Measurements from ENCODE around the gene TMEM178A.
"Not testable (repeated sequence)": the region's sequence is repeated elsewhere in the genome, so short reads cannot be mapped to it uniquely, and the experiment has no call there.

The TMEM178A gene

DNA sequence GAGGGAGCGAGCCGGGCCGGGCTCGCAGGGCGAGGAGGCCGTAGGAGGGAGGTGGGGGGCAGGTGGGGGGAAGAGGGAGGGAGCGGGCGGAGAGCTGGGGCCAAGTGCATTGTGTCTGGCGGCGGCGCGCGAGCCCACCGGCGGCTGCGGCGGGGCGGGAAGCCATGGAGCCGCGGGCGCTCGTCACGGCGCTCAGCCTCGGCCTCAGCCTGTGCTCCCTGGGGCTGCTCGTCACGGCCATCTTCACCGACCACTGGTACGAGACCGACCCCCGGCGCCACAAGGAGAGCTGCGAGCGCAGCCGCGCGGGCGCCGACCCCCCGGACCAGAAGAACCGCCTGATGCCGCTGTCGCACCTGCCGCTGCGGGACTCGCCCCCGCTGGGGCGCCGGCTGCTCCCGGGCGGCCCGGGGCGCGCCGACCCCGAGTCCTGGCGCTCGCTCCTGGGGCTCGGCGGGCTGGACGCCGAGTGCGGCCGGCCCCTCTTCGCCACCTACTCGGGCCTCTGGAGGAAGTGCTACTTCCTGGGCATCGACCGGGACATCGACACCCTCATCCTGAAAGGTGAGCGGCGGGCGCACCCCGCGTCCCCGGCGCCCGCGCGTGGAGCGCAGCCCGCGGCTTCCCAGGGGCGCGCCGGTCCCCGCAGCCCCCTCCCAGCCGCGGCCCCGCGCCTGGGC lies at the start of gene TMEM178A:
Gene TMEM178A (plus strand): TSS at position 107 of the 680 bp plus-strand sequence. CDS start 58 bp downstream, at position 165.
- DNase-seq (ENCODE audit: low read depth), result no peak

DNA sequence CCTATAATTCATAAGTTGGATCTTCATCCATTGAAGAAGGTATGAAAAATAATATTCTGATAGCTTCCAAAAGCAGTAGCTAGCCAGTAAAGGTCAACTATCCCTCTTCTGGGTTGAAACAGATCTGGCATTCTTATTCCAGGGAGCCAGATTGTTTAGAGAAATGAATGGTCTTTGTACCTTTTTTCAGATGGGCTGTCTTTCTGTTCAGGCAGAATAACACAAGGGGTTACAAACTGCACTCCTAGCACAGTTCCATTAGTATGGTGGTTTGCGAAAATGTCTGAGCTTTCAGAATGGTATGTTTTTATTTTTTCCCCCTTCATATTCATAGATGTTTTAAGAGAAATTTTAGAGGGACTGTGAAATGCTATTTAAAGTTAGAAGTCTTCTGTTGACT lies 47.5 kb upstream of the TMEM178A start:
- DNase-seq (ENCODE audit: low read depth), result no peak

DNA sequence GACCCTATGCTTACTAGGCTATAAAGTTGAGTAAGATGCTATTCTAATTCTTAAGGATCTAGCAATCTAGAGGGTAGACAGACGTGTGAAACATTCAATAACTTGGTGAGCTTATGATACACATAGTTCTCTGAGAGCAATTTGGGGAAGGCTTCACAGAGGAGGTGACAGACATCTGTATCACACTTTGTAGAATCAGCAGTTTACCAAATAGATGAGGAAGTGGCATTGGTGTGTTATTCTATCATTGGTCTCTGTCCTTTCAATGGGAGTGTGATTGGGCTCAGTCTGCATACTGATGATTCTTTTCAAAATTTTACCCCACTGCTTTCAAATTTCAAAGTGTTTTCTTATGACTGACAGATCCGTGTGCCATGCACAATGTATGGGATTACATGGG lies 47.0 kb upstream of the TMEM178A start:
- DNase-seq (ENCODE audit: low read depth), result no peak

DNA sequence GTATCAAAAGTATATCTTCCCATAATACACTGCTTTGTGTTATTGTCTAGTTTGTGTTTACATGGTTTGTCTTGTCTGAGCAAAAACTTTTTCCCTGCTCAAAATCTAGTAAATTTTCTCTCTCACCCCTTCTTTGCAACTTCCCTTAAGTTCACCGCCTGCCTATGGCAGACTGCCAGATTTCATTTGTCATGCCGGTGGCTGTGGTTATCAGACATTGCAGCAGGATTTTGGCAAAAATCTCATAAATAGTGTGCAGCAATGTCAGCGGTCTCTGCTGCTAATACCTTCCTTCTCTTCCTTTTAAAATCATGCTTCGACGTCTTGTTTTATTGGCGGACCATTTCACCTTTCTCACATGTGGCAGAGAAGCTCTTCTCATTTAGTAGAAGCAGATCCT lies 45.6 kb upstream of the TMEM178A start:
- no peak for DNase-seq (ENCODE audit: low read depth)

DNA sequence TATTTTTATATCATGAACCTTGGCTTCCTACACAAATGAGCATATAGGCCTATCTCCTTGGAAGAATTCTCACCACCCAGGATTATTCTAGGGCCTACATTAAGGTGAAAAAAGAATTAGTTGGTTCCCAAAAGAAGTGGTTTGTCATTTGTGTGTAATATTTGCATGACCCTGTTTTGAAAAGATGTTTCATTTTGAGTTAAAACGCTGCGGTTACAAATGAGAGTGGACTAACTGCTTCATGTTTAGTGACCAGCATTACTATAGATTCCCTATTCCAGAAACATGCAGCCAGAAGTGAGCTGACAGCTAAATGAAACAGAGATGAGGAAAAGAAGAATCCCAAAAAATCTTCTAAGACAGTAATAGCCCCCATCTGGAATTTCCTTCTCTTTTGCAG lies 44.1 kb upstream of the TMEM178A start:
- no peak for DNase-seq (ENCODE audit: low read depth)

DNA sequence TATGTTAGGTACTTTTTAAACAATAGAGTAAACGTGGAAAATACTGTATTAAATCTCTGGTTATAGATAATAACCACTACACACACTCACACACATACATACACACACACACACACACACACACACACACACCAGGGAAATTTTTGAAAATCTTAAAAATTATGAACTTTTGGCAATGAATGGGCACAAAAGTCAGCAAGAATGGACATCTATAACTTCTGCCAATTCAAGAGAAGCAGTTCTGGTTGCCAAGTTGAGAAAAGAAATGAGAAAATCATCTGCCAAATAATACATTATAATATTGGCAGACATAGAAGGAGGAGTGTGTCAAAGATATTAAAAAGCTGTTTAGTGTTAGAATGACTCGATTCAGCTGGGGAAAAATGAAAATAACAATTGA lies 42.9 kb upstream of the TMEM178A start:
- no peak for DNase-seq (ENCODE audit: low read depth)

DNA sequence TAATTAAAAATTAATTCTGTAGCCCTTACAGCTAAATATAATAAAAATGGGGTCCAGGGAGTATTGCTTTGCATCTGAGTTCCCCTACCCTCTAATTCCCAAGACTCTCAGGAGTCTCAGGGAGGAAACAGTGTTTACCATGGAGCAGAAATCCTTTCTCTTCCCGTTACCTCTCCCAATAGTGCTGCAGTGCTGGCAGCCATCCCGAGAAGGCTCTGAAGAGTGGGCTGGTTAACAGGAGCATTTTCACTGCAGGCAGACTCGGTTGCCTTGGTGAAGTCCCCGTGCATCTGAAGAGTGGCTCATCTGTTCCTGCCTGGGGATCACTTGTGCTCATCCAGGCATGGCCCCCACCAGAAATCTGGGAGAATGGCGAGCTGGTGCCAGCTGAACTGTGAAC lies 41.8 kb upstream of the TMEM178A start:
- no peak for DNase-seq (ENCODE audit: low read depth)

DNA sequence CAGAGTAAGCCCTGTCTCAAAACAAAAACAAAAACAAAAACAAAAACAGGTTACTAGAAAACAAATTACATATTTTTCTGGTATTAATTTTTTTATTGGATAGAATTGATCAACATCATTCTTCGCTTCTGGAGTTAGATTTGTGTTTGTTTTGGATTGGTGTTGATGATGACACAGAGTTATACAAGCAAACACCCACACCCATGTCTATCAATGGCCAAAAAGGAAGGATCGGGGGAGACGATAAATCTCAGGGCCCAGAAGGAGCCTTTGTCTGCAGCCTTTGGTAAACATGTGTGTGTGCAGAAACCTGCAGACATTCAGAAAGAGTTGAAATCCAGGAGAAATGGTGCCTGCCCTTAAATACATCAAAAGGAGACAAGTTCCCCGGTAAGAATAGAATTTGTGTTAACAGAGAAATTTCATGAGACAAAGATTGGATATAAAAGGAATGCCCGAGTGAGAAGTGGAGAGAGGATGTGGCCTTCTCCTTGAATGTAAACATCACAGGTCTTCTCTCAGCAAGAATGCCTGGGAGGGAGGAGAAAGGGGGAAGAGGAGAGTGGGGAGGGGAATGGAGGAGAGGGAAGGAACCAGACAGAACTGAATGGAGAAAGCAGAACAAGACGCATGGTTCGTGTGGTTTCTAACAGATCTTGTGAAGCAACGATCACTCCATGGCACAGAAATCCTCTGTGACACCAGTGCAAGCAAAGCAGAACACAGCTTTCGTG lies 40.4 kb upstream of the TMEM178A start:
- DNase-seq (ENCODE audit: low read depth), result no peak

DNA sequence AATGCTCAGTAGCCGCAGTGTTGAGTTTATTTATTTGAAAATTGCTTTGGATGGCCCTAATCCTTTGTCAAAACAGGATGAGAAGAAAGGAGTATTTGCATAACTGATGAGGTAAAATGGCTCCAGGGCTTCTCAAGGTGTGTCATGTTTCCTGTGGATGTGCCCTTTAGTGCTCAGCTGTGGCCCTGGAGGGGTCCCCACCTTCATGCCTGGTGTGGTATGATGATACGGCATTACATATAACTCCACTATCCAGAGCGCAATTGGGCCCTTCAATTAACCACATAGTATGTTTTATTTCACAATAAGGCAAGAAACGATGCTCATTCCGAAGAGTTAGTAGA lies 39.8 kb upstream of the TMEM178A start:
- DNase-seq (ENCODE audit: low read depth), result no peak

DNA sequence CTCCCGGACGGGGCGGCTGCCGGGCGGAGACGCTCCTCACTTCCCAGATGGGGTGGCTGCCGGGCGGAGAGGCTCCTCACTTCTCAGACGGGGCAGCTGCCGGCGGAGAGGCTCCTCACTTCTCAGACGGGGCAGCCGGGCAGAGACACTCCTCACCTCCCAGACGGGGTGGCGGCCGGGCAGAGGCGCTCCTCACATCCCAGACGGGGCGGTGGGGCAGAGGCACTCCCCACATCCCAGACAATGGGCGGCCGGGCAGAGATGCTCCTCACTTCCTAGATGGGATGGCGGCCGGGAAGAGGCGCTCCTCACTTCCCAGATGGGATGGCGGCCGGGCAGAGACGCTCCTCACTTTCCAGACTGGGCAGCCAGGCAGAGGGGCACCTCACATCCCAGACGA lies 37.4 kb upstream of the TMEM178A start:
- DNase-seq (ENCODE audit: low read depth), result not testable (repeated sequence)

DNA sequence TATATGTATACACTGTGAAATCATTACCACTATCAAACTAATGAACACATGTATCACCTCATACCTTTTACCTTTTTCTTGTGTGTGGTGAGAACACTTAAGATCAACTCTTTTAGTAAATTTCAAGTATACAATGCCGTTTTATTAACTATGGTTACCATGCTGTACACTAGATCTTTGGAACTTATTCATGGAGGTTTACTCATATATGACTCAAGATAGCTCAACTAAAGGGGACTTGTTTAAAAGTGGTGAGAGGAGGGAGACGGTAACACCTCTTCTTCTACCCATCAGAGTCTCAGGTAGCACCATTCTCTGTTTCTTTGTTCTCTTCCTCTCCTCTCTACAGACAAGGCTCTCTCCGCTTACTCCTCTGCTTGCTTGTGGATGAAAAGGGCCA lies 36.1 kb upstream of the TMEM178A start:
- no peak for DNase-seq (ENCODE audit: low read depth)

DNA sequence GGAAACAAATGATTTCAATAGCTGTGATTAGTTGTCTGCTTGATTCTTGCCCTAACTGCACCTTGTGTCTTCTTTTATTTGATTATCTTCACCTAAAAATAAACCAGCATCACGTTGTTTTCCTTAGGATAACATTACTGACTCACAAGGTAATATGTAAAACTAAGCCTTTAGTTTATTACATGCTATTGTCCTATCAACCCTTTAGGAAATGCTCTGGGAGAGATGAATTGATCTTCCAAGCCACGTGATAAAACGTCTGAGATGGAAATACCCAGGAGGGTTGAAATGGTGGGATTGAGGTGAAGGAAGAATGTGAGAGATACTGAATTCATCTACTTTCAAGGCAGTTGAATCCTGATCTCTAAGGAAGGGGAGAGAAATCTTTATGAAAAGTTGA lies 34.5 kb upstream of the TMEM178A start:
- no peak for DNase-seq (ENCODE audit: low read depth)

DNA sequence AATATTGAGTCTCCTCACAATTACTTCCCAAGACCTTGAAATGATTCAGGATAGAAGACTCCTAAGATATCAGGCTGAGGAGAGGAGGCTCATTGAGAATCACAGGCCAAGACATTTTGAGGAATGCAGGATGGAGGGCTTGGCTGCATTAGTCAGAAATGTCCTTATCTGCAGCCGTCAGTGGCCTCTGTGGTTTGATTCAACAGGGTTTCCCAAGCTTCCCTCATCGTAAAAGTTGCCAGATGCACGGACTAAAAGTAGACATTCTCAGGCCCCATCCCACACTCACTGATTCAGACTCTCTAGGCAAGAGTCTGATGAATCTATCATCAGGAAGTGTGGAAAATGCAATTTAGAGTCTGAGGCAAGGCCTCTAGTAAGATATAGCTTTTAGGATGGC lies 34.0 kb upstream of the TMEM178A start:
- peak; percentile 99 for DNase-seq (ENCODE audit: low read depth)

DNA sequence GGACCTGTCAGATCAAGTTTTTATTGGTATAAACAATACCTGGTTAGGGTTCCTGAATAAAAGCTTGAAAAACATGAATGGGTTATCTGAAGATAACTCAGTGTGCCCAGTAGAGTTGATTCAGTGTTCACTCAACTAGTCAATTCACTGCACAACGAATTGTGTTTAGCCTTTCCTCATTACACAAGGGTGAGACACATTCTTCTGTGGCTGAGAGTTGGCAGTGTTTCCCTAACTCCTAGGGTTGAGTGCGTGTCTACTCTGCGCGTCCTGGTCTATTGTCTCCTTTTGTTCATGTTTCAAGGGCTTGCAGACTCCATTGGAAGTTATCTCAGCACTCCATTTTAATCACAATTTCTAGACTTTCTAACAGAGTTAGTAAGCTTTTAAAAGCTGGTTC lies 32.8 kb upstream of the TMEM178A start:
- DNase-seq (ENCODE audit: low read depth), result peak; percentile 84

DNA sequence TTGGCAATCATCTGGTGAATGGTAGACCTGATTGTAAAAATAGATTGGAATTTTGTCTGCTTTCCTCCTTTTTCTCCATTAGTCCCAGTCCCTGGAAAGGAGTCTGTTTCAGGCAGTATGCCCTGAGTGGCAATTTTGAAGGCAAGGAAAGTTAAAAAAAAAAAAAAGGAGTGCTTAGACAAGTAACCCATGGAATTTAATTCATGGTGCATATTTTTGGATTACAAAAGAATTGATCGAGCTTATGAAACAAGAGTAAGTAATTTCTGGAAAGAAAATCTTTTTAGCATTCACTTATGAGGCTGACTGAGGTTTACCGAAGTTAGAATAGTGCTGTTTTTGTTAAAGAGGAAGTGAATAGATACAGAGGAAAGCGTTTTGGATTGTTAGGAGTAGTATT lies 29.4 kb upstream of the TMEM178A start:
- no peak for DNase-seq (ENCODE audit: low read depth)

DNA sequence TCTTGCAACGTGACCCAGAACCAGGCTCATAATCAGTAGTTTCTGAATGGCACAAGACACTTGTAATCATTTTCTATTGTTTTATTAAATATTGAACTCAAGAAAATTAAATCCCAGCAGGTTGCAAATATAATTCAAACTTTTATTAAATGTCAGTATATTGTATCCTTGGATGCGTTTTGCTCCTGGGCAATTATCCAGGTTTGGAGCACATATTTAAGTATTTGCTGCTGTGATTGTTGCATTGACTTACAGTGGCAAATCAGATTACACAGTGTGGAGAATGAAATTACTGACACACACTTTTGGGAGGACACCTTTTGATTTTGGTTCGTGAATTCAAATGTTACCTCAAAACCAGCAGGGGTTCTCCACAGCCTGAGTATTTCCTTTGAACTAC lies 27.1 kb upstream of the TMEM178A start:
- DNase-seq (ENCODE audit: low read depth), result no peak

DNA sequence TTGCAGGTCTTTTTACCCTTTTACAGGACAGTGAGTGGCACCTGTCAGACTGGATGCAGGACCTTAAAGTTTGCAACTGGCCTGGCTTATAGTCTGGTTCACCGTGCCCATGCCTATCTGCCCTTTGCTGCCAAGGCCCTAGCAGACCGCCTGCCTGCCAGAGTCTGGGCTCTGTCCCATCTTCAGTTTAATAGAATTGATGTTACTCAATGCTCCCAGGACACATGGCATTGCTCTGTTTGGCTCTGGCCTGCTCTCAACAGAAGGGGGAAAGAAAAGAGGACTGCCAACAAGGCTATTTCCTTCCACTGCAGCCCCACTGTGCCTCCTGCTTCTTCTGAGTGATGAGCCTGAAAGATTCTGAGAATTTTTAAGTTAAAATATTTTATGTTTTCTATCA lies 25.6 kb upstream of the TMEM178A start:
- no peak for DNase-seq (ENCODE audit: low read depth)

DNA sequence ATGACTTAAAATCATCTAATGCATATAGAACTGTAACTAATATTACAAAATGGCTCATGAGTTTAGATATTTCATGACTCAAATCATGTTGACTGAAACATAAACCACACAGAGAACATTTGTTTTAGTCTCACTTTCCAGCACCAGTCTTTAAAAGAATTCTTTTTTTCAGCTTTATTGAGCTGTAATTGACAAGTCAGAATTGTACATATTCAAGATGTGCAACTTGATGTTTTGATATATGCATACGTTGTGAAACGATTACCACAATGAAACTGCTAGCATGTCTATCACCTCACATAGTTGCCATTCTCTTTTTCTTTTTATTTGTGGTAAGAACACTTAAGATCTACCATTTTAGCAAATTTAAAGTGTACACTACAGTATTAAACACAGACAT lies 25.0 kb upstream of the TMEM178A start:
- DNase-seq (ENCODE audit: low read depth), result no peak

DNA sequence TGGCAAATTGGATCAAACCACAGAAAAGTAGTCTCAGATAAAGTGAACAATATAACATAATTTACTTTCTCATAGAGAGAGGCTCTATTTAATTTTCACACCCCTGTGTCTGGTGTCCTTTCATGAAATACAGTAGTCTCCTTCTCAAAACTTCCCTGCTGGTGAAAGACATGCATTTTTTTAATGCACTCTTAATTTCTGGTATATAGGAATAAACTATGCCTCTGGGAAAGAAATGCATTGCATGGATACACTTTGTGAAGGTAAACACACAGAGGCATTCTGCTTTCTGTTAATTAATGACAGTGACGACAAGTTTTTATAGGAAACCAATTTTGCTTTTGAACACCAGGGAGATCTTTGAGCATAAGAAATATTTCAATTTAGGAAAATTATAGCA lies 24.1 kb upstream of the TMEM178A start:
- no peak for DNase-seq (ENCODE audit: low read depth)

DNA sequence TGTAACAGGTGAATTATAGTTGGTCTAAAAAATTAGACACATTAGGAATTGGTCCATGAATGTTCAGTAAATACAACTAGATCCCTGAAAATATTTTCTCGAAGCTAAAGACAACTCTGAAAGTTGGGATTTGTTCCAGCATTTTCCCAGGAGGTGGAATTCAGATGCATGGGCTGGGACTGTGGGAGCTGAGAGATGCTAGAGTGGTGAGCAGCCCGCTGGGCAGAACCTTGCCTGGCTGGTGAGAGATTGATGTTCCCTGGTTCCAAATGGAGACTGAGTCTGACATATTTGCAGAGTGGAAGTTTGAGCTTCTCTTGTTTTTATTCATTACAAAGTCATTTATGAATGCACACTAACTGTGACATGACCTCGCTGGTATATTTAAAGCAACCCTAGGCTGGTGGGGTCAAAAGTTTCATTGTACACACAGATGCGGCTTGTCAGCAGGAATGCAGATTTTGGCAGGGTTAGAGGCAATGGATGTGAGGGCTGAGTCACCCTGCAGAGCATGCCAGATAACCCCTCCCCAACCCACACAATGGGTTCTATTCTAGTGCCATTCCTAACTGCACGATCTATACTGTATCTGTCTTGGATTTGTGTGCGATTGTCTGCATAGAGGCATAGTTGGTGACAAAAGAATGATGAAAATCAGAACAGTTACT lies 23.5 kb upstream of the TMEM178A start:
- peak; percentile 58 for DNase-seq (ENCODE audit: low read depth)

DNA sequence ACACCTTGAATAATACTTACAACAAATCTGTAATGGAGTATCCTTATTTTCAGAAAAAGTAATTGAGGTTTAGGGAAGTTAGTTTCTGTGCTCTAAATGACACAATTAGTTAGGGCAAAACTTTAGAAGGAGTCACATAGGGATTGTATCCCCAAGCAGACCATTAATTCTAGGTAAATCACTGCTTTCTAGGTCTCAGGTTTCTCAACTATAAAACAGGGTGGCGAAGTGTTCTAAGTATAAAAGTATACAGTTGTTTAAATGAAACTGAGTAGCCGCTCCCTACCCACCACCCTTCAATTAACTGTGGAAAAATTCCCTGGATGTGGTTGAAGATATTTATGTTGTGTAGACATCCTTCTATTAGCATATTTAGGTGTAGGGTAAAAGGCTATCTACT lies 19.9 kb upstream of the TMEM178A start:
- no peak for DNase-seq (ENCODE audit: low read depth)

DNA sequence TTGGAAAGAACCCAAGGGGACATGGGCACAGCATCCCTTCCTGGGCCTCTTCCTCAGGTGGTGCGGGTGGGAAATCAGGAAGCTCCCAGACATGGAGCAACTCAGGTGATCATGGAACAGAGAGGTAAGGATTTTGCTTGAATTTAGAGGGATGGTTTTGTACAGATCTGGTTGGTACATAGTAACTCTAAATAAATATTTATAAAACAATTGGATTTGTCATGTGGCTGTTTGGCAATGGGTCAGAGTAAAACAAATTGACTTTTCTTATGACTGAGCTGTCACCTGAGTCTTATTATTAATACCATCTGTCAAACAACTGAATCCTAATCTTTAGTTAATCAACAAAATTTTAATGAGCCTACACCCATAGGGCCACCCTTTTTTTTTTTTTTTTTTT lies 19.4 kb upstream of the TMEM178A start:
- no peak for DNase-seq (ENCODE audit: low read depth)

DNA sequence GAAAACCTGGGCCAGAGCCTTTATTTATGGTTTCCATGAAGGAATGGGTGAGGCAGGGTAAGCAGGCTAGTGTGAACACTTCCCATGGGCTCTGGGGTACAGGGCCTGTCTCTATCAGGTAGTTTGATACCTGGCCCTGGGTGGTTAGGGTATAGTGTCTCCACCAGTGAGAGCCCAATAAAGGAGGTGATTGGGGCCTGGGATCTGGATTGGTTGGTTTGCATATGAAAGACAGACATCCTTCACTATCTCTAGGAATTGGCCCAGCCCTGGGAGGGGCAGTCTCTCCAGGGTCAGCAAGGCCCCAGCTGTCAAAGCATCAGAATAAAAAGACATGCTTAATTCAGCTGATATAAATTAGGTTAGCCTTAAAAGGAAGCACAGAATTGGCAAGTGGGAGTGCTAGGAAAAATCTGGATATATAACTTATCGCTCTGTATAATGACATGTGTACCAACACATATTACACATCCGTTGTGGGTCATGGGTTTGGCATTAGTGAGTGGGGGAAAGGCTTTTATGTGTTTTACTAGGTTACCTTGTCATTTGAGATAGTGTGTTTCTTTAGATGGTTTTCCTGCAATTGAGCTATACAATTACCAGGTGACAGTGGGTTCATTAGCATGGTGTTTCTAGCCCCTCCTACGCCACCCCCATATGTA lies 18.5 kb upstream of the TMEM178A start:
- DNase-seq (ENCODE audit: low read depth), result no peak

Data from GM04503 (cell line).